ENCODE measurements around the gene UNKL.

UNKL gene

GRCh38 chr16:1314399-1315068 is 100.0 kb downstream of the UNKL start:
- no peak overlapping the region for H3K9ac ChIP-seq (ENCODE audit: low read depth, low read length)
- no peaks in the 10 kb centered on the region for H3K9me3 ChIP-seq (ENCODE audit: control insufficient read depth, insufficient read depth, low read length)
- H3K4me1 ChIP-seq (ENCODE audit: insufficient read depth, low read length), result peaks cover 5% of the 10 kb centered on the region; the same call in 1 of the 2 replicates
- peaks cover 37% of the 10 kb centered on the region for H3K36me3 ChIP-seq (ENCODE audit: insufficient read depth, low read length)

GRCh38 chr16:1313721-1314369 is 100.7 kb downstream of the UNKL start:
- Histone ChIP-seq H3K9ac (ENCODE audit: low read depth, low read length) (no peak overlapping the region), H3K36me3 (ENCODE audit: insufficient read depth, low read length) (peaks cover 30% of the 10 kb centered on the region), H3K4me1 (ENCODE audit: insufficient read depth, low read length) (peaks cover 5% of the 10 kb centered on the region; the same call in 1 of the 2 replicates), H3K9me3 (ENCODE audit: control insufficient read depth, insufficient read depth, low read length) (no peaks in the 10 kb centered on the region)
